Measurements from ENCODE around the gene PHLPP1.

GRCh38 chr18:62939926-62940325 is 224.6 kb downstream of the PHLPP1 start:
- TF ChIP-seq POLR2A (IDR thresholded peaks at IDR 0.05; ENCODE audit: low read length) = no peak
- TF ChIP-seq GATA1 (IDR thresholded peaks at IDR 0.05; ENCODE audit: low read depth, low read length) = no peak
